Transverse colon (tissue), 3 donors: ENCODE results near the gene PPM1H.

Source experiments
- EP300 ChIP-seq: sonication (generic); formaldehyde crosslinking; IDR thresholded peaks from one replicate; pipeline ENCODE4 v1.6.1; 2017; ENCODE audit warnings: antibody characterized with exemption, low read depth
- TF ChIP-seq, protein P1 (sequence below), 5 experiments: fragments of 200-600 bp in 3 of 5; fragments of 450-650 bp in 2 of 5; sonication (generic) in 3 of 5; IDR thresholded peaks; 1 replicate in 2 of 5; 2 replicates in 3 of 5; pipeline ENCODE4 v1.5.1; 2016 to 2017; ENCODE audit warnings: antibody characterized with exemption in 5 of 5, inconsistent platforms in 3 of 5, mild to moderate bottlenecking in 2 of 5, moderate library complexity in 1 of 5

DNA sequence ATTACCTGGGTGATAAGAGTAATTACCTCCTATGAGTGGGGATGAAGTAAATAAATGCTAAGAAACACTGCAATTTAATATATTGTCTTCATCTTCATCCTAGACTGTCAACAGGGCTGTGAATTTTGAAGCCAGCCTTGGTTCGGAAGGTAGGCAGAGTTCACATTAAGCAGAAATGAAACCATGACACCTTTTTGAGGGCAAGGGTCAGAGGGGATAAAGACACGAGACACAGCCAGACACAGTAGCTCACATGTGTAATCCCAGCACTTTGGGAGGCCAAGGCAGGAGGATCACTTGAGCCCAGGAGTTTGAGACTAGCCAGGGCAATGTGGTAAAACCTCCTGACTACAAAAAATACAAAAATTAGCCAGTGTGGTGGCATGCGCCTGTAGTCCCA lies 243.6 kb downstream of the PPM1H start:
- no peak for TF ChIP-seq EP300
- TF ChIP-seq, protein P1, sequence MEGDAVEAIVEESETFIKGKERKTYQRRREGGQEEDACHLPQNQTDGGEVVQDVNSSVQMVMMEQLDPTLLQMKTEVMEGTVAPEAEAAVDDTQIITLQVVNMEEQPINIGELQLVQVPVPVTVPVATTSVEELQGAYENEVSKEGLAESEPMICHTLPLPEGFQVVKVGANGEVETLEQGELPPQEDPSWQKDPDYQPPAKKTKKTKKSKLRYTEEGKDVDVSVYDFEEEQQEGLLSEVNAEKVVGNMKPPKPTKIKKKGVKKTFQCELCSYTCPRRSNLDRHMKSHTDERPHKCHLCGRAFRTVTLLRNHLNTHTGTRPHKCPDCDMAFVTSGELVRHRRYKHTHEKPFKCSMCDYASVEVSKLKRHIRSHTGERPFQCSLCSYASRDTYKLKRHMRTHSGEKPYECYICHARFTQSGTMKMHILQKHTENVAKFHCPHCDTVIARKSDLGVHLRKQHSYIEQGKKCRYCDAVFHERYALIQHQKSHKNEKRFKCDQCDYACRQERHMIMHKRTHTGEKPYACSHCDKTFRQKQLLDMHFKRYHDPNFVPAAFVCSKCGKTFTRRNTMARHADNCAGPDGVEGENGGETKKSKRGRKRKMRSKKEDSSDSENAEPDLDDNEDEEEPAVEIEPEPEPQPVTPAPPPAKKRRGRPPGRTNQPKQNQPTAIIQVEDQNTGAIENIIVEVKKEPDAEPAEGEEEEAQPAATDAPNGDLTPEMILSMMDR (IDR thresholded peaks at IDR 0.05), result no peak
